Stimulated activated CD4-positive, alpha-beta T cell treated with anti-CD3 and anti-CD28 coated beads, Interleukin-4, amount 100 ng/mL, for 4 hours (primary cell): ENCODE measurements around the gene TSTD2.
"Not testable (repeated sequence)": the region's sequence is repeated elsewhere in the genome, so short reads cannot be mapped to it uniquely, and the experiment has no call there.

Experiments
- DNase-seq, 2 experiments: peaks; one replicate each; pipeline ENCODE4 v3.0.0-alpha.2; 2020

Gene TSTD2

GRCh38 chr9:97629156-97629555 lies 4.0 kb downstream of the TSTD2 start:
- DNase-seq = no peak

- no peak for DNase-seq
Measured at GRCh38 chr9:97628668-97629067, 4.5 kb downstream of the TSTD2 start.

GRCh38 chr9:97627624-97628023 lies 5.5 kb downstream of the TSTD2 start:
- no peak for DNase-seq

- DNase-seq = no peak
Measured at GRCh38 chr9:97625620-97626019, 7.5 kb downstream of the TSTD2 start.

GRCh38 chr9:97623946-97624345 lies 9.2 kb downstream of the TSTD2 start:
- DNase-seq = no peak

- not testable (repeated sequence) for DNase-seq
Measured at GRCh38 chr9:97622483-97622882, 10.7 kb downstream of the TSTD2 start.

GRCh38 chr9:97620063-97620462 lies 13.1 kb downstream of the TSTD2 start:
- DNase-seq = not testable (repeated sequence)

- DNase-seq = no peak
Measured at GRCh38 chr9:97617939-97618416, 15.2 kb downstream of the TSTD2 start.

GRCh38 chr9:97615439-97616072 lies 17.6 kb downstream of the TSTD2 start:
- peak; percentile 33 to 39 for DNase-seq

GRCh38 chr9:97604901-97605645 lies 28.1 kb downstream of the TSTD2 start:
- no peak for DNase-seq

GRCh38 chr9:97602430-97602829 lies 30.7 kb downstream of the TSTD2 start:
- no peak for DNase-seq

GRCh38 chr9:97601228-97601898 lies 31.8 kb downstream of the TSTD2 start:
- no peak for DNase-seq

GRCh38 chr9:97600531-97601227 lies 32.5 kb downstream of the TSTD2 start:
- no peak for DNase-seq

- DNase-seq = no peak
Measured at GRCh38 chr9:97599314-97599846, 33.8 kb downstream of the TSTD2 start.

- DNase-seq = peak; percentile 59 to 61
Measured at GRCh38 chr9:97598461-97599288, 34.5 kb downstream of the TSTD2 start.

GRCh38 chr9:97596906-97597305 lies 36.3 kb downstream of the TSTD2 start:
- no peak for DNase-seq

GRCh38 chr9:97594381-97594921 lies 38.7 kb downstream of the TSTD2 start:
- no peak for DNase-seq

GRCh38 chr9:97593960-97594359 lies 39.2 kb downstream of the TSTD2 start:
- DNase-seq = no peak

GRCh38 chr9:97592126-97592525 lies 41.0 kb downstream of the TSTD2 start:
- DNase-seq = no peak

GRCh38 chr9:97591535-97591934 lies 41.6 kb downstream of the TSTD2 start:
- no peak for DNase-seq

GRCh38 chr9:97586909-97587308 lies 46.3 kb downstream of the TSTD2 start:
- not testable (repeated sequence) for DNase-seq

GRCh38 chr9:97584778-97585177 lies 48.4 kb downstream of the TSTD2 start:
- not testable (repeated sequence) for DNase-seq
